Measurements from ENCODE around the gene SRP68.

The SRP68 gene

DNA sequence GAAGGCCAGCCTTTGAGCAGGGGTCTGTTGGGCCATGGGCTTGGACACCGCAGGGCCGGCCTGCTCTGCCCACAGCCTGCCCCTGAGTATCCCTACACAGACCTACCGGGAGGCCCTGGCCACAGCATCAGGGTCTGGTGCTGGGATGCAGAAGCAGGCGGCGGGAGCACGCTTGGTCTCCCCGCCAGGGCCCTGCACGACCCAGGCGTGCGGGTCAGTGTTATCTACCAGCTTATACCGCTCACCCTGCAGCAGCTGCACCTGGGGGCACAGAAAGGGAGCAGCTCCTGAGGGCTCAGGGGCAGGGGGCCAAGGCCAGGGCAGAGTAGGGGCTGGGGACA is 54.0 kb downstream of the SRP68 start:
- DNase-seq (ENCODE audit: low read depth in 2 of 2): no peak

DNA sequence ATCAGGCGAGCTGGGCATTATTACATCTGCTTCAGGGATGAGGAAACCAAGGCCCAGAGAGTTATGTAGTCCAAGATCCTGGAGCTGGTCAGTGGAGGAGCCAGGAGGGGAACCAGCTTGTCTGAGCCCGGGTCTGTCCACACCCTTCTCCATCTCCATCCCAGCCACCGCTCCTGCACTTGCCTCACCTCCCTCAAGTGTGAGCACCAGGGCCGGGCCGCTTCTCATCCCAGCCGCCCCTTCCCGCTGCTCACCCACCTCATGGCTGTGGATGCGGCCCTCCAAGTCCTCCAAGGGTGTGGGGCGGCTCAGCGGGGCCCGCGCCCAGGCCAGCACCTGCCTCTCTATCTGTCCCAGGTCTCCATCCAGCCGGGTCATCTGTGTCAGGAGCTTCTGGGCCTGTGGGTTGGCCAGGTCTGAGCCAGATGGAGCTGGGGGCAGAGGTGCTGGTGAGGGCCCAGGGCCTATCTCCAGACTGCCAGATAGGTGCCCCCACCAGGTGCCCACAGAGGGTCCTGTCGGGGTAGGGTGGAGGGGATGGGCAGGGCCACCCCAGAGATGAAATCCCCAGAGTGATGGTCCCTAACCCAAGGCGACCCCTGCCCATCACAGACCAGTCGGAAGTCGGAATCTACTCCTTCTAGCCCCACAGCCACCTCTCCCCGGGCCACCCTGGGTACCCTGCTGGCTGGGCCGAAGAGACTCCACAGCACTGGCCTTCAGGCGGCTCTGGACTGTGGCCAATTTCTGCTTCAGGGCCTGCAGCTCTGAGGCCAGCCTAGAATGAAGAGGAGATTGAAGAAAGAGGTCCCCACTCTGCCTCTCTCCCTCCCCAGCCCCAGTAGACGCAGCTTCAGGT is 54.6 kb downstream of the SRP68 start:
- DNase-seq (ENCODE audit: low read depth in 2 of 2): no peak

- DNase-seq (ENCODE audit: low read depth in 2 of 2): no peak
These were observed 57.4 kb downstream of the SRP68 start for GRCh38 chr17:76014925-76015261.

DNA sequence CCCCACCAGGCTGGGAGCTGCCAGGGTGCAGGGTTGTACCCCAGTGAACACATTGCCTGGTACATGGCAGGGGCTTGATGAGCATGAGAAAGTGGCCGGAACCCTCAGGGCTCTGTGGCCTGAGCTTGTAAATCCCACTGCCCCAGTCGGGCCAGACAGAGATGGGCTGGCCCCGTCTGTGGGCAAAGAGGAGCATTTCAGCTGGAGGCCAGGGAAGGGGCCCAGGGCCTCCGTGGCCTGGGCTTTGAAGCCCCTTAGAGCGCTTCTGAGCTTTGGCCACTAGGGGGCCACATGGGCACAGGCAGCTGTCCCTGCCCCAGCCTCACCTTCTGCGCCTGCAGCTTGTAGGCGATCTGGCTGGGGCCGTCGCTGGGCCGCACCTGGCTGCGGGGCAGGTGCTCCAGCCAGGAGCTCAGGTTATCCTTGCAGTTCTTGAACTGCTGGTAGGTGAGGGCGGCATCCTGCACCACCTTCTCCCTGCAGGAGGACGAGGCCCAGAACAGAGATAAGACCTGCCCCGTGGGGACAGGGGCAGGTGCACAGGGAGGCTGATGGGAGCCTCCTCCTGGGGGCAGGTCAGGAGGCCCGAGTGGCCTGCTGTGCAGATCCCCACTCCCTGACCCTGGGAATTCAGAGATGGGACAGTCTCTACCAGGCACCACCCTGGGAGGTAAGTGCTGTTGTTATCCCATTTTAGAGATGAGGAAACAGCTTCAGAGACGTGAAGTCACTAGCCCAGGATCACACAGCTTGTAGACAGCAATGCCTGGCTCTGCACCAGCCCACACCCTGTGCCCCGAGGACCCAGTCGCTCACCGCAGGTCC is 58.0 kb downstream of the SRP68 start:
- DNase-seq (ENCODE audit: low read depth in 2 of 2): peak; percentile 16 to 20

GRCh38 chr17:76013377-76013932 is 58.9 kb downstream of the SRP68 start:
- DNase-seq (ENCODE audit: low read depth in 2 of 2): no peak

DNA sequence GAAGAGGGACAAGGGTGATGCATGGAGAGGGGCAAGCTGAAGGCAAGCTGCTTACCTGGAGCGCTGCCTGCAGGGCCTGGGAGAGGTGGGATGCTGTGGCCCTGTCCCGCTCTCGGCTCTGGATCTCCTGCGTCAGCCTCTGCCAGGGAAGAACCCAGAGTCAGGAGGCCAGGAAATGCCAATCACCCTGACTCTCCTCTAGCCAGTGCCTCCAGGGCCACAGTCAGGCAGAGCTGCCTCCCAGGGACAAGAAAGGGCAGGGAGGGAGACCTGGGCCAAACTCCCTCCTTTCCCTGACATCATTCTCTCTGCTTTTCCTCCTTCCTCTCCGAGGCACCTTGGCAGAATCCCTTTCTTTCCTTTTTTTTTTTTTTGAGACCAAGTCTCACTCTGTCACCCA is 60.4 kb downstream of the SRP68 start:
- no peak for DNase-seq (ENCODE audit: low read depth in 2 of 2)

- no peak for DNase-seq (ENCODE audit: low read depth in 2 of 2)
These were observed 62.2 kb downstream of the SRP68 start for GRCh38 chr17:76009969-76010661.

DNA sequence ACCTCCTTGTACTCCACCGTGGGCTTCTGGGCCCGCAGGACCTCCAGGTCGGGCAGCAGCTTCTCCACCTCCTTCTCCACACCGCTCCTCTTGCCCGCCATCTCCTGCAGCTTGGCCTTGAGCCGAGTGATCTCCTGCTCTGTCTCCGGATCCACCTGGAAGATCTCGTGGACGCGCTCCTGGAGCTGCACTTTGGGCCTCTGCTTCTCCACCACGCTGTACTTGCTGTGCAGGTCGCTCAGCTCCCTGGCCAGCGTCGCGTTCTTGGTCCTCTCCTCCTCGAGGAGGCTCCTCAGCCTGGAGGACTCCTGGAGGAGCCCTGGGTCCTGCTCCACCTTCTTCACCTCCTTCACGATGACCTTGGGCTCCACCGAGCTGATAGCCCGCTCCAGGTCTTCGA is 62.9 kb downstream of the SRP68 start:
- no peak for DNase-seq (ENCODE audit: low read depth in 2 of 2)

GRCh38 chr17:76008630-76009425 is 63.5 kb downstream of the SRP68 start:
- no peak for DNase-seq (ENCODE audit: low read depth in 2 of 2)

DNA sequence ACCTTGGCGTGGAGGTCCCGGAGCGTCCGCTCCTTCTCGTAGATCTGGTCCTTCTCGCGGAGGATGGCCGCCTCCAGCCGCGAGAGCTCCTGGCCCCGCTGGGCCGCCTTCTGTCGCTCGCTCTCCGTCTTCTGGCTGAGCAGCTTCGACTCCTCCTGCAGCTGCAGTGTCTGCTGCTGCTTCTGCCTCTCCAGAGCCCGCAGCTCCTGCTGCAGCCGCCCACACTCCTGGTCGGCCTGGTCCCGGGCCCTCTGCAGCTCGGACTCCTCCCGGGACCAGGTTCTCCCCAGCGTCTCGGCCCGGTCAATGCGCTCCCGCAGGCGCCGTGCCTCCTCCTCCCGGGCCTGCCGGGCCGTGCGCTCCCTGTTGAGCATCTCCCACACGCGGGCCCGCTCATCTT is 64.1 kb downstream of the SRP68 start:
- DNase-seq (ENCODE audit: low read depth in 2 of 2): no peak

GRCh38 chr17:76007850-76008165 is 64.5 kb downstream of the SRP68 start:
- DNase-seq (ENCODE audit: low read depth in 2 of 2): no peak

- no peak for DNase-seq (ENCODE audit: low read depth in 2 of 2)
These were observed 65.0 kb downstream of the SRP68 start for GRCh38 chr17:76007131-76007849.

DNA sequence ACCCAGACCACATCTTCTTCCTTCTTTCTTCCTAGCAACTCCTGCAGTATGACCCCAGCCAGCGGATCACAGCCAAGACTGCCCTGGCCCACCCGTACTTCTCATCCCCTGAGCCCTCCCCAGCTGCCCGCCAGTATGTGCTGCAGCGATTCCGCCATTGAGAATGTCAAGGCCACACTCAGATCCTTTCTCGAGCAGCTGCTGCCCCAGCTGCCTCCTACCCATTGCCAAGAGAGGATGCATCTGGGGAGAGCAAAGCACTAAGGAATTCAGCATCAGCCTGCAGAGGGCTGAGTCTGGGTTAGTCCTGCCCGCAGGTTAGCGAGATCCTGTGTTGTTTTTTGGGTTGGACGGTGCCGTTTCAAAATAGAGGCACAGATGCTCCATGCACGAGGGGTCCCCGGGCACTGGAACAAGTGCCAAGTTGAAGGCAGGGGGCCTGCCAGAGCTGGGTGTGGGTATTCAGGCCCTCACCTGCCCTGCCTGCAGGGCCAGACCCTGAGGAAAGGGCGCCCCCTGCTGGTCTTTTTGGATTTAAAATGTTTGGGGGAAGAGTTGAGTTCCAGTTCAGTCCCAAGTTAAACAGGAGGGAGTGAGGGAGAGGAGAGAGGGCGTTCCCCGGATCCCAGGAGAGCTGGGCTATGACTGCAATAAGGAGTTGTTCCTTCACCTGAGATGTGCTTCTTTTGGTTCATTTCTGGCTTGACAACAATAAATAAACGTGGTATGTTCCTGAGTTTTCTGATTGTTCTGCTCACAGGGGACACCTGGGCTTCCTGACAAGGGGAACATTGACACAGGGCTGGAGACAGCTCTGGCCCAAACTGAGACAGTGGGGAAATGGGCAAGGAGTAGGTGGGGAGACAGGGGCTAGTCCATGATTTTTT is 66.8 kb downstream of the SRP68 start:
- DNase-seq (ENCODE audit: low read depth in 2 of 2): peak; percentile 21 to 40

GRCh38 chr17:76004750-76005262 is 67.5 kb downstream of the SRP68 start:
- no peak for DNase-seq (ENCODE audit: low read depth in 2 of 2)

DNA sequence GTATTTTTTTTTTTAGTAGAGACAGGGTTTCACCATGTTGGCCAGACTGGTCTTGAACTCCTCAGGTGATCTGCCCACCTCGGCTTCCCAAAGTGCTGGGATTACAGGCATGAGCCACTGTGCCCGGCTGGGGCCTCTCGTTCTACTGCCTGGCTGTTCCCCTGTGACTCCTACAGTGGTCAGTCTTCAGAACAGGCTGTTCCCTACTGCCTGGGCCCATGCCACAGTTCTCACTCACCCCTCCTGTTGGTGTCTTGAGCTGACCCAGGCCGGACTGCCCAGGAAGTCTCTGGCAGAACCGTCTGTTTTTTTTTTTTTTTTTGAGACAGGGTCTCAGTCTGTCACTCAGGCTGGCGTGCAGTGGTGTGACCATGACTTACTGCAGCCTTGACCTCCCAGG is 68.4 kb downstream of the SRP68 start:
- DNase-seq (ENCODE audit: low read depth in 2 of 2): no peak

DNA sequence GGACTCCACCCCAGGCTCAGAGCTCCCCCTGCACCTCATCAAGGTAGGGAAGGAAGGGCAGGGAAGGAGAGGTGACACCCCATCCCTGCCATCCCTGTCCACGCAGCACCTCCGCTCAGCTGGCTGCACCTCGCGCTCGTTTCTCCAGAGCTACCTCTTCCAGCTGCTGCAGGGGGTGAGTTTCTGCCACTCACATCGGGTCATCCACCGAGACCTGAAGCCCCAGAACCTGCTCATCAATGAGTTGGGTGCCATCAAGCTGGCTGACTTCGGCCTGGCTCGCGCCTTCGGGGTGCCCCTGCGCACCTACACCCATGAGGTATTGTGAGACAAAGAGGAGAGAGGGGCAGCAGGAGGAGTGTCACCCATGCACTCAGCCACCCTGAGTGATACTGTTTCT is 70.2 kb downstream of the SRP68 start:
- no peak for DNase-seq (ENCODE audit: low read depth in 2 of 2)

DNA sequence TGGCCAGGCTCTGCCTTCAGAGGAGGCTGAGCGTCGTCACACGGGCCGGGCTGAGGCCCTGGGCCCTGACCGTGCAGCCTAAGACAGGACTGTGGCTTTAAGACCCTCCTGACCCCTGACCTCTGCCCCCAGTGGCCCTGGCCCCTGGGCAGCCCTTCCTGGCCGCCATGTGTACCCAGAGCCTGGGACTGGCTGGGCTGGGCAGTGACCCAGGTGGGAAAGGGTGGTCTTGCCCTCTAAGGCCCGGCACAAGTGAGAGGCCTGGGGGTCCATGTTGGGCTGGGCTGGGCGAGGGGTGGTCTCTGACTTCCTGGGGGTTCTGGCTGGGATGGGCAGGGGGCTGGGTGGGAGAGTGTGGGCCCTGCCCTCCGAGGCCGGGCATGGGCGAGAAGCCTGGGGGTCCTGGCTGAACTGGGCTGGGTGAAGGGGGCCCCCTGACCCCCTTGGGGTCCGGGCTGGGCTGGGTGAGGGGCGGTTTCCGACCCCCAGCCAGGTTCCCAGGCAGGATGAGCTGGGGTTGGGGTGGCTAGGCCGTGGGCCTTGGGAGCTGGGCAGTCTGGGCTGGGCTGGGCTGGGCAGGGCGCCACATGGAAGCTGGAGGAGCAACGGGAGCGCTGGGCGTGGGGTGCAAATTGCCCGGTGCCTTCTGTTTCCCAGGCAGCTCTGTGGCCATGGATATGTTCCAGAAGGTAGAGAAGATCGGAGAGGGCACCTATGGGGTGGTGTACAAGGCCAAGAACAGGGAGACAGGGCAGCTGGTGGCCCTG is 71.4 kb downstream of the SRP68 start, which contains the start of gene CDK3:
Gene CDK3 (plus strand): TSS at position 101 of the 767 bp plus-strand sequence. CDS start 571 bp downstream, at position 672.
- no peak for DNase-seq (ENCODE audit: low read depth in 2 of 2)

DNA sequence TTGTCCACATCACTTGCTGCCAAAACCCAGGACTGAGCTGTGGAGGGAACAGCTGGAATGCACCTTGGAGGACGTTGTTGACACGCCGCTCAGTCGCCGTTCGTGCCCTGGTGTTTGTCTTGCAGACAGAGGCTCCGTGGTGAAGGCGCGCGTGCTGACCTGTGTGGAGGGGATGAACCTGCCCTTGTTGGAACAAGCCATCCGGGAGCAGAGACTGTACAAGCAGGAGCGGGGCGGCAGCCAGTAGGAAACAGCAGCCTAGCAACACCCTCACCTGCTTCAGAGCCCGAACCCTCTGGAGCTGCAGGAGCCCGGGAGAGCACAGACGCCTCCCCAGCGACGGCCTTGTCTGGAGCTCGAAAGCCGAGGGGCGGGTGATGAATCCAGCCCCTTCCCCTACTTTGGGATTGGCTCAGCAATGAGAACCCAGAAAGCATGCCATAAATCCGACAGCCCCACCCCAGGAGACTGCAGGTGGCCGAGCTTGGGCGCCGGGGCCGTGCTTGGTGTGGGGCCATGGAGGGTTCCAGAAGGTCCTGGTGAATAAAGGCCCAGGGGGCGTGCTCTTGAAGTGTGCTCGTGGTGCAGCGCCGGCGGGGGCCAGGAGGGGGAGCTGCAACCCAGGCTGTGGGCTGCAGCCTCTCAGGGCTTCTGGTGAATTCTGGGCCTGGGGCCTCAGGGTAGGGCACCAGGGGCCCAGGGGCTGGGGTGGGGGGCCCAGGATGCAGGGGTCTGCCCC is 72.1 kb downstream of the SRP68 start:
- no peak for DNase-seq (ENCODE audit: low read depth in 2 of 2)

All from fibroblast of skin of left biceps (primary cell).